Left lobe of liver (tissue), 2 donors: ENCODE data around the gene PCDH9. TPM values are rescaled to one million over a fixed set of nuclear protein-coding genes. Genes with fewer than 3 reads are reported as not detected.

Source experiments
- ATAC-seq: fragments of 200-7000 bp; cut with Tn5 transposase; one replicate; pipeline ENCODE4 v1.9.1; 2020; ENCODE audit warnings: mild to moderate bottlenecking, moderate library complexity
- DNase-seq: peaks from one replicate; pipeline ENCODE4 v3.0.0-alpha.2; 2020; ENCODE audit warnings: low spot score
- total RNA-seq: library from RNA; stranded (reverse); gene quantifications from one replicate; pipeline ENCODE4 v1.2.1, GENCODE V29; 2021
- donor health status: DM: no; HTN: no; CAD: no; lungs with moderate emphysema.
- donor health status: DM: no; HTN: yes; CAD: no.

The PCDH9 gene
- total RNA-seq, 1 donor from 2014 or later, result 2.4 TPM

GRCh38 chr13:66859078-66859477 lies 371.1 kb downstream of the PCDH9 start:
- ATAC-seq, result no peak
- DNase-seq, result no peak

DNA sequence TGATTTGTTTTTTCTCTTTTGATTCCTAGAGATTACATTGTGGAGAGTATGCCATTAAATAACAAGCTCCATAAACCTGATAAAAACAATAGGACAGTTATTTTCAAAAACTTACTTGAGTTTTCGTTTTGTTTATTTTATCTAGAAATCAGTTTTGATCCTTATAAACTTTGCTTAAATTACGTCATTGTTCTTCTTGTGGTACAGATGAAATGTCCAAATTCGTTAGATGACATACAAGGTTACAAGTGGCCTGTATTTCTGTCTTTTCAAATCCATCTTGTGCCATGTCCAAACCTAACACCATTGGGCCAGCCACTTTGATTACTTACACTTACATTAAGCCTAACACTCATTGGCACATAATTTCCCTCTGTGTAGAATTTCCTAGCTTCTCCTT lies 372.0 kb downstream of the PCDH9 start:
- ATAC-seq, result no peak
- DNase-seq, result no peak

- ATAC-seq, result no peak
- no peak for DNase-seq
Observed at GRCh38 chr13:66855131-66855530, 375.0 kb downstream of the PCDH9 start.

- ATAC-seq (no peak), DNase-seq (no peak)
Observed at GRCh38 chr13:66853564-66853963, 376.6 kb downstream of the PCDH9 start.

DNA sequence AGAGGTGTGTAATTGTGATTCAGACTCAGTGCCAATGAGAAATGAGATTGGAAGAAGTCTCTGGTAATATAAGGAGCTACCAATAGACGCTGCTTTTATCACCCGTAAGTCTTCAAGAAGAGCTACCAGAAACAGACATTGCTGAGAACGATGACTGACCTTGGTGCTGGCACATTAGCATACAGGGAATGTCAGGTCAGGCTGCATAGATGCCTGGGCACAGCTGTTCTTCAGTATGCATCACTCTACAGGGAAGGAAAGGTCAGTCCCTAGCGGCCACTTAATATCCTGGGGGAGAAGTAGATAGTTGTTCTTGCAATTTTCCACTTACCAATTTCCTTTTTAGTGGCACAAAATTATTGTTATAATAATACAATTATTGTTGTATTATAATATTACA lies 380.4 kb downstream of the PCDH9 start:
- no peak for ATAC-seq

DNA sequence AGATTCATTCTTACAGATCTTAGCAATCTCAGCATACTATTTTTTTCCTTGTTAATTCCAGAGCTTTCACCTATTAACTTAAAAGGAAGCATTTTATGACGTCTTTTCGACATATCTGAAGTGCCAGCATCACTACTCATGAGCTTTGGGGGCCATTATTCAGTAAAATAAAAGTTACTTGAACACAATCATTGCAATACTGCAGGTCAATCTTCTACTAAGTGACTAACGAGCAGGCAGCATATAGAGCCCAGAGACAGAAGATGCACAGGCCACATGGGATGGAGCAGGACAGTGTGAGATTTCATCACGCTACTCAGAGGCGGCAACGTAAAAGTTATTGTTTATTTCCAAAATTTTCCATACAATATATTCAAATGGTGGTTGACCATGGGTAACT lies 382.6 kb downstream of the PCDH9 start:
- DNase-seq (no peak), ATAC-seq (no peak)

More for the DNA sequence above, 380.4 kb downstream of the PCDH9 start:
- DNase-seq, result no peak

DNA sequence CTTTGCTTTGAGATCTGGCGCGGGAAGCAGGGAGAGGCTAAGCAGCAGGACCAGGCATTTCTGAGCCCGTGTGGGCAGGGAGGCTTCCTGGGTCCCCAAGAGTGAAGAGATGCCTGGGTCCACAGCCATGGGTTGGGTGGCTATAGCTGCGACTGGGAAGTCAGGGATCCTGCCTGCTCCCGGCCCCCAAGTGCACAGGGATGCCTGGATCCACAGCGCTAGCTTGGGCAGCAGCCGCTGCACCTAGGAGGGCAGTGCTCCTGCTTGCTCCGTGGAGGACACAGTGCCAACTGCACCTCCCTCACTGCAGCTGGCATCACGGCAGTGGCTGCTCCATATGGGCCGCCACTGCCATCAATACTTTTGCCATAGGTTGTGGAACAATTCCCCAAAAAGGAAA lies 384.7 kb downstream of the PCDH9 start:
- ATAC-seq (no peak), DNase-seq (no peak)

- ATAC-seq, result no peak
Observed at GRCh38 chr13:66844933-66845332, 385.2 kb downstream of the PCDH9 start.

DNA sequence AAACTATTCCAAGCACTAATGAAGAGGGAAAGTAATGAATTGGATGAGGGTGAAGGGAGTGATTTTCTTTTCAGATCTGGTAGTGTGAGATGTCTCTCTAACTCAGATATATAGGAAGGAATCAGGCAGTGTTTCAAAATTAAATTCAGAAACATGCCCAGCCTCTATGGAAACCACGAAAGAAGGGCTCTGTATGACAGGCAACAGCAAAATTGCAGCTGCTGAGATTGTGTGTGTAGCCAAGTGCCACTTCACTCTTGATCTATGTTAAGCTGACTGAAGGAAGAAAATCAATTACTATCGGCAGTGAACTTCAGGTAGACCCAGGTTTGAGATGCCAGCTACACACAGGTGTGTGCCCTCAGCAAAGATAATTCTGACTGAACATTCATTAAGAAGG lies 387.4 kb downstream of the PCDH9 start:
- no peak for ATAC-seq
- no peak for DNase-seq

More at GRCh38 chr13:66844933-66845332, 385.2 kb downstream of the PCDH9 start:
- DNase-seq, result no peak

- DNase-seq (no peak), ATAC-seq (no peak)
Observed at GRCh38 chr13:66840621-66841020, 389.5 kb downstream of the PCDH9 start.

DNA sequence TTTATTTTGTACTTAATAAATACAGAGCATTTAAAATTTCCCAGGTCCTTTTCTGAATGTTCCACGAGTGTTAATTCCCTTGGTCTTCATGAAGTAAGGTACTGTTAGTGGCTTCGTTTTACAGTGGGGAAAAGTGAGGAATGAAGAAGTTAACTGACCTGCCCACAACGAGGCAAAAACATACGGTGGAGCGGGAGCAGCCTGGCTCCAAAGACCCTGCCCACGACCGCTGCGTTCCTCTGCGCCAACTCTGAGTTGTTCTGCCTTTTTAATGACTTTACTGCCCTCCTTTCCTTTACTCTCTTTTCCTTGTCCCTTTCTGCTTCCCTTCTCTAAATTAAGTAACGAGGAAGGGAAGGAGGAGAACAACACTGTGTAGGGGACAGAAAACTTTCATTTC lies 392.9 kb downstream of the PCDH9 start:
- DNase-seq (no peak), ATAC-seq (no peak)

DNA sequence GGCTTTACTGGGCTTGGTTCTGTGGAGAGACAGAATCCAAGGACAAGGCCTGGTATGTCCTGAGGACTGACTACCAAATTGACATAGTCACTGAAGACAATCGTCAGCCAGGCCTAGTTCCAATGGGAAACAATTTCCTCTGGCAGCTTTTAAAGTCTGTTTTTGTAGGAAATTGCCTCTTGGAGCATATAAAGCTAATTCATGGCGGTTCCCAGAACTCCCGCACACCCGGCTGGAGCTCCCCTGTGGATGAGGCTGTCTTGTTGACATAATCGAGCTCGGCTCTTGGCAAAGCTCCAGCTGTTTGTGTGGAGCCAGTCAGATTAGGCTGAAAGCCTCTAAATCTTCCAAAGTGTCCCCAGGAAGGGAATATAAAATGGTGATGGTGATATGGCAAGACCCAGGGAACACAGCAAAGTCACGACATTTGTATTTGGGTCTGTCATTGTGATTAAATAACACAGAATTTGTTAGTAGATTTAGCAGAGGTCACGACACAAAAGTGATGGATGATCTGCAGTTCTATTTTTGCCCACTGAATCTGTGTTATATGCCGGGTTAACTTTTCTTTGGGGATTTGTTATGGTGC lies 395.0 kb downstream of the PCDH9 start:
- peak; percentile 78 for DNase-seq
- peak; percentile 87 for ATAC-seq

DNA sequence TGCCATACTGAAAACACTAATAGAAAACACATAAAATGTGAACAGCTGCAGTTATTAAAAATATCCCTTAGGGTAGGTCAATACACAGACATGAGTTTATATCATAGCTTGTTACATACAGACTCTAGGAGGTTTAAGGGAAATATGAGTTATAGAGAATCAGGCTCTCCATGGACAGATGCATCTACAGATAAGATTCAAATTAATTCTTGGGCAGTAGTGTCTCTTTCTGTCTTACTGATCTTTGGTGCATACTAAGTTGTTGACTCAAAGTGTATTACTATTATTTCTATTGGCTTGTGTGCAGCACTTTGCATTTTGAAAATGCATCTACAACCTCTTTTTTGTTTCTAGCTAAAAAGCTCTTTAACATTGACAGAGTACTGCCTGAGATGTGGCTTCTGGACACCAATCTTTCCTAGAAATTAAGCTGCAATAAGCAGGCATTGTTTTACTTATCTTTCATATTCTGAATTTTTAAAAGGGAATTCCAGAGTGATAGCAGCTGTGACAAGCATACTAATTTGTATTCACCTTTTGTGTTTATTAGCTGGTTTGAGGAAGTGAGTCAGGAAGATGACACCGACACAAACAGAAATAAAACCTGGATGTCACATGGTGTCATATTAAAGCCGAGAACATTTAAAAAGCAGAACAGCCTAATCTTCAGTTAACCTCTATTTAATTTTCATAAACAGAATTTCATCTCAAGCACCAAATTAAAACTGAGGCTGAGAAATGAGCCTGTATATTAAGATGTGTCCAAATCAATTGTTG lies 399.0 kb downstream of the PCDH9 start:
- no peak for ATAC-seq
- DNase-seq, result no peak

- no peak for DNase-seq
- no peak for ATAC-seq
Observed at GRCh38 chr13:66829803-66830202, 400.3 kb downstream of the PCDH9 start.

GRCh38 chr13:66826398-66826797 lies 403.7 kb downstream of the PCDH9 start:
- ATAC-seq, result no peak
- DNase-seq, result no peak

DNA sequence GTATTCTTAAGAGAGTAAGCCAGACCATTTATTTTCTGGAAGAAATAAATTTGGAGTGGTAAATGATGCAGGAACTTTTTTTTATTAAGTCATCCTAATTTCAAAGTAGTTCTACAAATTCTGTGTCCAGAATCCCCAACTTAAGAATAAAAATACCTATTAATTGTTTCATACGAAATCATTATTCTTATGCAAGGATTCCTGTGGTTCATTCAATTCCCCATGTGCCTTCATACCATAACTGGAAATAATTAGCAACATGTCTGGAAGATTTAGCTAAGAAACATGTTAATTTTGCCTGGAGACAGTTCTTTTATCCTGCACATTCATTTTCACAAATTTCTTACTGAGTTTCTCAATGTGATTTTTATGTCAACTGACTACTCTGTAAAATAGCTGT lies 408.6 kb downstream of the PCDH9 start:
- ATAC-seq (no peak), DNase-seq (no peak)

DNA sequence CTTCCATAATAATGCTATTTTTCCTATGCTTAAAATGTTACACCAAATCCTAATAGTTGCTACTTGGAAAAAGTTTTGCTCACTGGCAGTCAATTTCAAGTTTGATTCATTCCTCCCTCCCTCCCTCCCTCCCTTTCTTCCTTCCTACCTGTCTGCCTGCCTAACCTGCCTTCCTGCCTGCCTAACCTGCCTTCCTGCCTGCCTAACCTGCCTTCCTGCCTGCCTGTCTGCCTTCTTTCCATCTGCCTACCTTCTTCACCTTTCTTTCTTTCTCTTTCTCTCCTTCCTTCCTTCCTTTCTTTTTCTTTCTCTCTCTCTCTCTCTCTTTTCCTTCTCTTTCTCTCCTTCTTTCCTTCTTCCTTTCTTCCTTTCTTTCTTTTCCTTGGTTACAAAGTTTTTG lies 418.7 kb downstream of the PCDH9 start:
- DNase-seq (no peak), ATAC-seq (no peak)

DNA sequence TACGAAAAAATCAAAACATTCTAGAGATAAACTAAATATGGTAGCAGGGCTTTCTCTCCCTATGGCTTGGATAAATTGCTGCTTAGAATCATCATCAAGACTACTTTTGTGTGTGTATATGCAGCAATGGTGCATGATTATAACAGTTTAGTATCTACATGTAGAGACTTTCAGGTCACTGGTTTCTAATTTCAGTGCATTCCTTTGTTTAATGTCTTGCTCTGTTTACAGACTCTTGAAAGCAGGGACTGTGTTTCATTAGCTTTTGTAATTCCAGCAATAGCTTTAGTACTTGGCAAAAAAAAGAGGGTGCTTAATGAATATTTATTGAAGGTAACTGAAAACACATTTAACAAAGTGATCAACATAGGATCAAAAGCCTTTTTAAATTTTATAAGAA lies 420.7 kb downstream of the PCDH9 start:
- DNase-seq (no peak), ATAC-seq (no peak)

DNA sequence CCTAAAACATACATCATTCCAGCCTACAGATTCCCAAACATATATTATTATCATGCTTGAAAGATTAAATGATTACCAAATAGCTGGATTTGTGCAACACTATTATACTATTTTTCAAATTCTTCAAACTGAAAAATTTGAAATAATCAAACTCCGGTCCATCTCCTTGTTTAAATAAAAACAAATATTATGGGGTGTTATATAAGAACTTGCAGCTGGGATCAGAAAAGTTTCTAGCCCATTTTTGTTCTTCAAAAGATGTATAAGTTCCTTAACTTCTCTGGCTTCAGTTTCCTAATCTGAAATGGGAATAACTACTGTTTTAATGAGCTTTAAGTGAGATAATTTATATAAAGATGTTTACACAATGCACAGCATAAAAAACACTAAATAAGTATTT lies 422.9 kb downstream of the PCDH9 start:
- ATAC-seq (no peak), DNase-seq (no peak)

DNA sequence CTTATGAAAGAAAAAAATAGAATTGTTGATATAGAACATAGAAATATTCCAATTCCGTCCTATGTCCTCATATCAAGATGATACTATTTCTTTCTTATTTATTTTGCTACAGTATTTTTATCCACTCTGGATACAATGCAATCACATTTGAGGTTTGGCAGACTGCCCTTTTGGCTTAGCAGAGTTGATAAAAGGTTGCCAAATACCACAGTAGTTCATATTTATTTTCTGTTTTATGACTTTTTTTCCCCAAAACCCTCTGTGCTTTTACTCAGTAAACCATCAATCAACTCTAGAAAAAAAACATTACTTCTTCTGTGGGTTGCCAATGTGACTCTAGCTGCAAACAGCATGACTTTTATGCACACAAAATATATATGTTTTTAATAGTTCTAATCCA lies 424.5 kb downstream of the PCDH9 start:
- DNase-seq, result no peak

GRCh38 chr13:66803808-66804456 lies 426.2 kb downstream of the PCDH9 start:
- no peak for ATAC-seq
- no peak for DNase-seq

More for the DNA sequence above, 424.5 kb downstream of the PCDH9 start:
- peak; percentile 38 for ATAC-seq
